PC-3 (cell line): ENCODE results near the gene WDR86.

Experiments
- EZH2 ChIP-seq: fragments of 300-600 bp; sonication (generic); IDR thresholded peaks from one replicate; pipeline ENCODE4 v1.6.1; 2017; ENCODE audit warnings: antibody characterized with exemption, mild to moderate bottlenecking, low read length; ENCODE audit not compliant: unreplicated experiment
- EZH2phosphoT487 ChIP-seq: fragments of 300-600 bp; sonication (generic); IDR thresholded peaks from 2 replicates; pipeline ENCODE4 v1.6.1; 2018; ENCODE audit warnings: mild to moderate bottlenecking, antibody characterized with exemption, low read length, borderline replicate concordance
- TF ChIP-seq, protein P1 (sequence below): fragments of 300-600 bp; sonication (generic); conservative IDR thresholded peaks from 2 replicates; pipeline ENCODE4 v1.5.1; 2017; ENCODE audit warnings: antibody characterized with exemption, low read depth, mild to moderate bottlenecking, low read length

- TF ChIP-seq, protein P1, sequence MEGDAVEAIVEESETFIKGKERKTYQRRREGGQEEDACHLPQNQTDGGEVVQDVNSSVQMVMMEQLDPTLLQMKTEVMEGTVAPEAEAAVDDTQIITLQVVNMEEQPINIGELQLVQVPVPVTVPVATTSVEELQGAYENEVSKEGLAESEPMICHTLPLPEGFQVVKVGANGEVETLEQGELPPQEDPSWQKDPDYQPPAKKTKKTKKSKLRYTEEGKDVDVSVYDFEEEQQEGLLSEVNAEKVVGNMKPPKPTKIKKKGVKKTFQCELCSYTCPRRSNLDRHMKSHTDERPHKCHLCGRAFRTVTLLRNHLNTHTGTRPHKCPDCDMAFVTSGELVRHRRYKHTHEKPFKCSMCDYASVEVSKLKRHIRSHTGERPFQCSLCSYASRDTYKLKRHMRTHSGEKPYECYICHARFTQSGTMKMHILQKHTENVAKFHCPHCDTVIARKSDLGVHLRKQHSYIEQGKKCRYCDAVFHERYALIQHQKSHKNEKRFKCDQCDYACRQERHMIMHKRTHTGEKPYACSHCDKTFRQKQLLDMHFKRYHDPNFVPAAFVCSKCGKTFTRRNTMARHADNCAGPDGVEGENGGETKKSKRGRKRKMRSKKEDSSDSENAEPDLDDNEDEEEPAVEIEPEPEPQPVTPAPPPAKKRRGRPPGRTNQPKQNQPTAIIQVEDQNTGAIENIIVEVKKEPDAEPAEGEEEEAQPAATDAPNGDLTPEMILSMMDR: no peak
- TF ChIP-seq EZH2phosphoT487 (no peak), EZH2 (no peak)
Measured at GRCh38 chr7:151375530-151376217, 34.2 kb downstream of the WDR86 start.
